ENCODE data around the gene ITGAE.
"Not testable (repeated sequence)": the region's sequence is repeated elsewhere in the genome, so short reads cannot be mapped to it uniquely, and the experiment has no call there.

Gene ITGAE

GRCh38 chr17:3723556-3724377 lies 77.2 kb downstream of the ITGAE start, which contains the start of gene HASPIN:
Gene HASPIN (plus strand): TSS chr17:3723903. CDS start chr17:3723936, 33 bp downstream.
- peak; percentile 91 to 93 for DNase-seq

GRCh38 chr17:3723188-3723555 lies 77.8 kb downstream of the ITGAE start:
- DNase-seq: no peak

GRCh38 chr17:3722716-3723115 lies 78.3 kb downstream of the ITGAE start:
- no peak for DNase-seq

- DNase-seq: no peak
These were observed 81.7 kb downstream of the ITGAE start for GRCh38 chr17:3719265-3719664.

- DNase-seq: no peak
These were observed 82.8 kb downstream of the ITGAE start for GRCh38 chr17:3718201-3718600.

- DNase-seq: no peak
These were observed 85.7 kb downstream of the ITGAE start for GRCh38 chr17:3715296-3715695.

GRCh38 chr17:3712811-3713463 lies 88.1 kb downstream of the ITGAE start:
- peak; percentile 38 to 52 for DNase-seq

- peak; percentile 61 to 74 for DNase-seq
These were observed 90.0 kb downstream of the ITGAE start for GRCh38 chr17:3710951-3711383.

- no peak for DNase-seq
These were observed 92.6 kb downstream of the ITGAE start for GRCh38 chr17:3708366-3708765.

- DNase-seq: not testable (repeated sequence)
These were observed 95.3 kb downstream of the ITGAE start for GRCh38 chr17:3705718-3705984.

- no peak for DNase-seq
These were observed 95.9 kb downstream of the ITGAE start for GRCh38 chr17:3704931-3705717.

- not testable (repeated sequence) for DNase-seq
These were observed 98.9 kb downstream of the ITGAE start for GRCh38 chr17:3702041-3702539.

GRCh38 chr17:3699951-3700350 lies 101.0 kb downstream of the ITGAE start:
- DNase-seq: no peak

- no peak for DNase-seq
These were observed 102.8 kb downstream of the ITGAE start for GRCh38 chr17:3698139-3698538.

- DNase-seq: no peak
These were observed 103.9 kb downstream of the ITGAE start for GRCh38 chr17:3697103-3697476.

GRCh38 chr17:3695723-3696411 lies 105.1 kb downstream of the ITGAE start, which contains the start of gene P2RX5:
Gene P2RX5 (minus strand): TSS chr17:3696155. CDS start chr17:3696005, 150 bp downstream.
- peak; percentile 44 to 53 for DNase-seq

GRCh38 chr17:3695129-3695722 lies 105.8 kb downstream of the ITGAE start:
- DNase-seq: peak in 1 of 2 experiments; percentile 17

- peak; percentile 58 to 72 for DNase-seq
These were observed 107.2 kb downstream of the ITGAE start for GRCh38 chr17:3693829-3694231.

GRCh38 chr17:3693141-3693540 lies 107.8 kb downstream of the ITGAE start:
- DNase-seq: no peak

- DNase-seq: no peak
These were observed 108.6 kb downstream of the ITGAE start for GRCh38 chr17:3692346-3692745.

- DNase-seq: no peak
These were observed 109.3 kb downstream of the ITGAE start for GRCh38 chr17:3691617-3692067.

GRCh38 chr17:3690094-3690715 lies 110.8 kb downstream of the ITGAE start:
- no peak for DNase-seq
